Stimulated activated CD4-positive, alpha-beta T cell treated with anti-CD3 and anti-CD28 coated beads, Interleukin-12 subunit alpha, Interleukin-12 subunit beta, amount 100 ng/mL, for 48 hours (primary cell): ENCODE data around the gene DPP10.

Experiments used
- DNase-seq, 3 donors: peaks; one replicate each; pipeline ENCODE4 v3.0.0-alpha.2; 2020; ENCODE audit warnings: low read depth in 2 of 3, low spot score in 1 of 3

DPP10 gene

GRCh38 chr2:114789989-114790388, 347.5 kb downstream of the DPP10 start:
- no peak for DNase-seq

- no peak for DNase-seq
These were observed 355.1 kb downstream of the DPP10 start for GRCh38 chr2:114797540-114797939.

GRCh38 chr2:114797942-114798341, 355.5 kb downstream of the DPP10 start:
- no peak for DNase-seq

GRCh38 chr2:114800371-114800770, 357.9 kb downstream of the DPP10 start:
- no peak for DNase-seq

- DNase-seq, result no peak
These were observed 362.8 kb downstream of the DPP10 start for GRCh38 chr2:114805195-114805594.

GRCh38 chr2:114810092-114810491, 367.7 kb downstream of the DPP10 start:
- no peak for DNase-seq

- no peak for DNase-seq
These were observed 369.8 kb downstream of the DPP10 start for GRCh38 chr2:114812261-114812660.

GRCh38 chr2:114814355-114814754, 371.9 kb downstream of the DPP10 start:
- DNase-seq, result no peak

GRCh38 chr2:114821055-114821454, 378.6 kb downstream of the DPP10 start:
- no peak for DNase-seq

- no peak for DNase-seq
These were observed 401.5 kb downstream of the DPP10 start for GRCh38 chr2:114843963-114844362.

GRCh38 chr2:114857196-114857595, 414.8 kb downstream of the DPP10 start:
- no peak for DNase-seq

GRCh38 chr2:114859726-114860510, 417.5 kb downstream of the DPP10 start:
- DNase-seq, result no peak

- DNase-seq, result no peak
These were observed 419.8 kb downstream of the DPP10 start for GRCh38 chr2:114862243-114862642.

GRCh38 chr2:114864901-114865300, 422.5 kb downstream of the DPP10 start:
- DNase-seq, result no peak

- no peak for DNase-seq
These were observed 437.6 kb downstream of the DPP10 start for GRCh38 chr2:114880046-114880445.

GRCh38 chr2:114919985-114920384, 477.5 kb downstream of the DPP10 start:
- no peak for DNase-seq

- no peak for DNase-seq
These were observed 479.6 kb downstream of the DPP10 start for GRCh38 chr2:114922076-114922475.

- no peak for DNase-seq
These were observed 483.1 kb downstream of the DPP10 start for GRCh38 chr2:114925296-114926255.

- DNase-seq, result no peak
These were observed 483.9 kb downstream of the DPP10 start for GRCh38 chr2:114926303-114926702.

- DNase-seq, result no peak
These were observed 486.8 kb downstream of the DPP10 start for GRCh38 chr2:114929225-114929624.

- DNase-seq, result no peak
These were observed 491.3 kb downstream of the DPP10 start for GRCh38 chr2:114933671-114934241.

GRCh38 chr2:114935031-114935430, 492.6 kb downstream of the DPP10 start:
- no peak for DNase-seq
